ENCODE measurements around the gene UBE2F. TPM values are rescaled to one million over a fixed set of nuclear protein-coding genes. Genes with fewer than 3 reads are reported as not detected.
"Not testable (repeated sequence)": the region's sequence is repeated elsewhere in the genome, so short reads cannot be mapped to it uniquely, and the experiment has no call there.

Gene UBE2F
- total RNA-seq, 1 experiment from 2014 or later, result 51.2 TPM

DNA sequence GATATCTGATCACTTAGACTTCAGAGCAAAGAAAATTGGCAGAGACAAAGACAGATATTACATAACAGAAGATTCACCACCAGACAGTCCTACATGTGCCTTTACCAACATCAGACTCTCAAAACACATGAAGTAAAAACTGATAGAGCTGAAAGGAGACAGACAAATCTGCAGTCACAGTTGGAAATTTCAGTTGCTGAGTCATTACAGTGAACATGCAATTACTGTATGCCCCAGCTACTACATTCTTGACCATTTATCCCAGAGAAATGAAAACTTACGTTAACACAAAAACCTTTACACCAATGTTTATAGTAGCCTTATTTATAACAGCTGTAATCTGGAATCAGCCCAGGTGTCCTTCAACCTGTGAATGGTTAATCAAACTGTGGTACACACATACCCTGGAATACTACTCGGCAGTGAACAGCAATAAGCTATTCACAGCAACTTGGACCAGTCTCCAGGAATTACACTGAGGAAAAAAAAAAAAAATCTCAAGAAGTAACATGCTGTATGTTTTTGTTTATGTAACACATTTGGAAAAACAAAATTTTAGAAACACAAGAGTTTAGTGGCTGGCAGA lies 86.5 kb downstream of the UBE2F start:
- no peak for TF ChIP-seq EZH2 (IDR thresholded peaks at IDR 0.05; ENCODE audit: borderline replicate concordance, low read depth, low read length, poor library complexity, severe bottlenecking)
- TF ChIP-seq, protein P1, sequence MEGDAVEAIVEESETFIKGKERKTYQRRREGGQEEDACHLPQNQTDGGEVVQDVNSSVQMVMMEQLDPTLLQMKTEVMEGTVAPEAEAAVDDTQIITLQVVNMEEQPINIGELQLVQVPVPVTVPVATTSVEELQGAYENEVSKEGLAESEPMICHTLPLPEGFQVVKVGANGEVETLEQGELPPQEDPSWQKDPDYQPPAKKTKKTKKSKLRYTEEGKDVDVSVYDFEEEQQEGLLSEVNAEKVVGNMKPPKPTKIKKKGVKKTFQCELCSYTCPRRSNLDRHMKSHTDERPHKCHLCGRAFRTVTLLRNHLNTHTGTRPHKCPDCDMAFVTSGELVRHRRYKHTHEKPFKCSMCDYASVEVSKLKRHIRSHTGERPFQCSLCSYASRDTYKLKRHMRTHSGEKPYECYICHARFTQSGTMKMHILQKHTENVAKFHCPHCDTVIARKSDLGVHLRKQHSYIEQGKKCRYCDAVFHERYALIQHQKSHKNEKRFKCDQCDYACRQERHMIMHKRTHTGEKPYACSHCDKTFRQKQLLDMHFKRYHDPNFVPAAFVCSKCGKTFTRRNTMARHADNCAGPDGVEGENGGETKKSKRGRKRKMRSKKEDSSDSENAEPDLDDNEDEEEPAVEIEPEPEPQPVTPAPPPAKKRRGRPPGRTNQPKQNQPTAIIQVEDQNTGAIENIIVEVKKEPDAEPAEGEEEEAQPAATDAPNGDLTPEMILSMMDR (conservative IDR thresholded peaks at IDR 0.05; ENCODE audit: low read depth, low read length), result no peak
- no peak overlapping the region for H3K27ac ChIP-seq (ENCODE audit: low read depth, low read length, poor library complexity, severe bottlenecking)
- no peak overlapping the region for H3K4me3 ChIP-seq (ENCODE audit: low read depth, low read length, poor library complexity, severe bottlenecking)
- DNase-seq (ENCODE audit: low spot score), result no peak
- no peaks in the 10 kb centered on the region for H3K9me3 ChIP-seq (ENCODE audit: low read depth, low read length, poor library complexity, severe bottlenecking)
- ChIA-PET CTCF (no interaction called here), POLR2A (ENCODE audit: low non-redundant PET) (no interaction called here)
- intact Hi-C loops (cut with micrococcal nuclease; ENCODE audit: unreplicated experiment), result no loop called here
- no peaks in the 10 kb centered on the region for H3K4me1 ChIP-seq (ENCODE audit: insufficient read depth, low read length, poor library complexity, severe bottlenecking)
- no peaks in the 10 kb centered on the region for H3K36me3 ChIP-seq (ENCODE audit: insufficient read depth, low read length, poor library complexity, severe bottlenecking)
- no peaks in the 10 kb centered on the region for H3K27me3 ChIP-seq (replicated peaks; ENCODE audit: insufficient read depth, low read depth, low read length, poor library complexity)
- BruUV-seq (replicated peaks), result no TSS peak

DNA sequence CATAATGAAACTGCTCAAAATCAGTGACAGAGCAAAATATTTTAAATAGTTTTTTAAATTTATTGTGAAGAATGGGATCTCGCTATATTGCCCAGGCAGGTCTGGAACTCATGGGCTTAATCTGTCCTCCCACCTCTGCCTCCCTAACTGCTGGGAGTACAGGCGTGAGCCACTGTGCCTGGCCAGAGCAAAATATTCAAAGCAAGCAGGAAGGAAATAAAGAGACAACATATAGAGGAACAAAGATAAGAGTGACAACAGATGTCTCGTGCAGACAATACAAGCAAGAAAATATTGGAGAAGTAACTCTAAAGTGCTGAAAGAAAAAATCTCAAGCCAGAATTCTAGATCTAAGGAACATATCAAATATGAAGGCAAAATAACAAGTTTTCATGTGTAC lies 89.0 kb downstream of the UBE2F start:
- ChIA-PET CTCF (no interaction called here), POLR2A (ENCODE audit: low non-redundant PET) (no interaction called here)
- Histone ChIP-seq H3K4me3 (ENCODE audit: low read depth, low read length, poor library complexity, severe bottlenecking) (no peak overlapping the region), H3K4me1 (ENCODE audit: insufficient read depth, low read length, poor library complexity, severe bottlenecking) (peaks cover 8% of the 10 kb centered on the region), H3K36me3 (ENCODE audit: insufficient read depth, low read length, poor library complexity, severe bottlenecking) (no peaks in the 10 kb centered on the region), H3K27me3 (replicated peaks; ENCODE audit: insufficient read depth, low read depth, low read length, poor library complexity) (no peaks in the 10 kb centered on the region), H3K9me3 (ENCODE audit: low read depth, low read length, poor library complexity, severe bottlenecking) (no peaks in the 10 kb centered on the region), H3K27ac (ENCODE audit: low read depth, low read length, poor library complexity, severe bottlenecking) (no peak overlapping the region)
- TF ChIP-seq, protein P1 (conservative IDR thresholded peaks at IDR 0.05; ENCODE audit: low read depth, low read length), result no peak
- TF ChIP-seq EZH2 (IDR thresholded peaks at IDR 0.05; ENCODE audit: borderline replicate concordance, low read depth, low read length, poor library complexity, severe bottlenecking), result no peak
- intact Hi-C loops (cut with micrococcal nuclease; ENCODE audit: unreplicated experiment), result no loop called here
- no TSS peak for BruUV-seq (replicated peaks)
- DNase-seq (ENCODE audit: low spot score), result no peak

DNA sequence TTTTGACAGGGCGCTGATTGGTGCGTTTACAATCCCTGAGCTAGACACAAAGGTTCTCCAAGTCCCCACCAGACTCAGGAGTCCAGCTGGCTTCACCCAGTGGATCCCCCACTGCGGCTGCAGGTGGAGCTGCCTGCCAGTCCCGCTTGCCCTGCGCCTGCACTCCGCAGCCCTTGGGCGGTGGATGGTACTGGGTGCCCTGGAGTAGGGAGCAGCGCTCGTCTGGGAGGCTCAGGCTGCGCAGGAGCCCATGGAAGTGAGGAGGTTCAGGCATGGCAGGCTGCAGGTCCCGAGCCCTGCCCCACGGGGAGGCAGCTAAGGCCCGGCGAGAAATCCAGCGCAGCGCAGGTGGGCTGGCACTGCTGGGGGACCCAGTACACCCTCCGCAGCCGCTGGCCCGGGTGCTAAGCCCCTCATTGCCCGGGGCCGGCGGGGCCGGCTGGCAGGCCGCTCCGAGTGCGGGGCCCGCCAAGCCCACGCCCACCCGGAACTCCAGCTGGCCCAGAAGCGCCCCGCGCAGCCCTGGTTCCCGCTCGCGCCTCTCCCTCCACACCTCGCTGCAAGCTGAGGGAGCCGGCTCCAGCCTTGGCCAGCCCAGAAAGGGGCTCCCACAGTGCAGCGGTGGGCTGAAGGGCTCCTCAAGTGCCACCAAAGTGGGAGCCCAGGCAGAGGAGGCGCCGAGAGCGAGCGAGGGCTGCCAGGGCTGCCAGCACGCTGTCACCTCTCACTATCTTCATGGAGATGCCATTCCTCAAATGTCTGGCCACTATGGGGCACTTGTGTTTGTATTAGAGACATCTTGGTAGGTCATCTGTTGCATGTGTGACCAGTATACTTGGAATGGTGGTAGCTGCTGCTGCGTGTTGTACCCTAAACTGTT lies 91.1 kb downstream of the UBE2F start:
- H3K27me3 ChIP-seq (replicated peaks; ENCODE audit: insufficient read depth, low read depth, low read length, poor library complexity); H3K36me3 ChIP-seq (ENCODE audit: insufficient read depth, low read length, poor library complexity, severe bottlenecking); DNase-seq (ENCODE audit: low spot score); CTCF ChIA-PET; H3K9me3 ChIP-seq (ENCODE audit: low read depth, low read length, poor library complexity, severe bottlenecking); POLR2A ChIA-PET (ENCODE audit: low non-redundant PET); H3K4me3 ChIP-seq (ENCODE audit: low read depth, low read length, poor library complexity, severe bottlenecking); BruUV-seq (replicated peaks); H3K27ac ChIP-seq (ENCODE audit: low read depth, low read length, poor library complexity, severe bottlenecking); intact Hi-C loops (cut with micrococcal nuclease; ENCODE audit: unreplicated experiment): not testable (repeated sequence)
- H3K4me1 ChIP-seq (ENCODE audit: insufficient read depth, low read length, poor library complexity, severe bottlenecking), result peaks cover 11% of the 10 kb centered on the region

Data from A673 (cell line).